ENCODE data around the gene PDXK.

The PDXK gene

DNA sequence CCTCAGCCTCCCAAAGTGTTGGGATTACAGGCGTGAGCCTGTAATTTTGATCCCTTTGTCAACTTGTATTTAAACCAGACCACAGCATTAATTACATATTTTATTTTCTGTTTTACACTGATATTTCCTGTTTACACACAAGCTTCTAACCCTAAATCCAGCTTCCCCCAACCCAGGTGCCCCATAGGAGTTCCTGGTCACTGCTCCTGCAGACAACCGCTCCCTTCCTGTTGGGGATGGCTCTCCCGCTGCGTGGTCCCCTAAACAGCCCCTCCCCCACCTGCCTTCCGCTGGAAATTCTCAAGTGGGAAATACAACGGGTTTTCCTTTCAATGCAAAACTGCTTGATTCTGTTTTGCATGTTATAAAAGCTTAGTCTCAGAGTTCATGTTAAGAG is 53.5 kb downstream of the PDXK start (continued):
- TF ChIP-seq, protein P1, sequence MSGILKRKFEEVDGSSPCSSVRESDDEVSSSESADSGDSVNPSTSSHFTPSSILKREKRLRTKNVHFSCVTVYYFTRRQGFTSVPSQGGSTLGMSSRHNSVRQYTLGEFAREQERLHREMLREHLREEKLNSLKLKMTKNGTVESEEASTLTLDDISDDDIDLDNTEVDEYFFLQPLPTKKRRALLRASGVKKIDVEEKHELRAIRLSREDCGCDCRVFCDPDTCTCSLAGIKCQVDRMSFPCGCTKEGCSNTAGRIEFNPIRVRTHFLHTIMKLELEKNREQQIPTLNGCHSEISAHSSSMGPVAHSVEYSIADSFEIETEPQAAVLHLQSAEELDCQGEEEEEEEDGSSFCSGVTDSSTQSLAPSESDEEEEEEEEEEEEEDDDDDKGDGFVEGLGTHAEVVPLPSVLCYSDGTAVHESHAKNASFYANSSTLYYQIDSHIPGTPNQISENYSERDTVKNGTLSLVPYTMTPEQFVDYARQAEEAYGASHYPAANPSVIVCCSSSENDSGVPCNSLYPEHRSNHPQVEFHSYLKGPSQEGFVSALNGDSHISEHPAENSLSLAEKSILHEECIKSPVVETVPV (CRISPR knock-in tag; IDR thresholded peaks at IDR 0.05), result no peak

DNA sequence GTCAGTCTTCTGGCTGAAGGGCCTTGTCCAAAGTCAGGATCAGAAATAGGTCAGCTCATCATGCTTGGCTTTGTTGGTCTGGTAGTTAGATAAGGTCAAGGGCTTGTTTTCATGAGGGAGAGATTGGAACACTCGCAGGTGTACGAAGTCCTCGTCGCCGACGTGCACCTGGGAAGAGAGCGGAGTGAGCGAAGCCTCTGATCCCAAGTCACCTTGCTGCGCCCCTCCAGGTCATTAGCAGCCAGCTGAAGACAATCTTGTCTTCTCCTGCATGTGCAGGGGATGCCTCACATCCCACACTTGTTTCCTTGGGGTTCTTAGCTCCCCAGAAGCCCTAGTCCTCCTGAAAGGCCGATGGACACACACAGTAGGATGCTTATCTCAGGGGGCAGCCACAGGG is 55.2 kb downstream of the PDXK start:
- ATAC-seq, result no peak
- no peak for TF ChIP-seq ZFP3 (CRISPR knock-in tag; IDR thresholded peaks at IDR 0.05)
- TF ChIP-seq ARNTL (CRISPR knock-in tag; IDR thresholded peaks at IDR 0.05; ENCODE audit: borderline replicate concordance, low read depth), result no peak
- no peak for TF ChIP-seq ZNF565 (CRISPR knock-in tag; conservative IDR thresholded peaks at IDR 0.05; ENCODE audit: low read depth)
- no peak for TF ChIP-seq PPARA (CRISPR knock-in tag; IDR thresholded peaks at IDR 0.05; ENCODE audit: borderline replicate concordance)
- TF ChIP-seq, protein P2, sequence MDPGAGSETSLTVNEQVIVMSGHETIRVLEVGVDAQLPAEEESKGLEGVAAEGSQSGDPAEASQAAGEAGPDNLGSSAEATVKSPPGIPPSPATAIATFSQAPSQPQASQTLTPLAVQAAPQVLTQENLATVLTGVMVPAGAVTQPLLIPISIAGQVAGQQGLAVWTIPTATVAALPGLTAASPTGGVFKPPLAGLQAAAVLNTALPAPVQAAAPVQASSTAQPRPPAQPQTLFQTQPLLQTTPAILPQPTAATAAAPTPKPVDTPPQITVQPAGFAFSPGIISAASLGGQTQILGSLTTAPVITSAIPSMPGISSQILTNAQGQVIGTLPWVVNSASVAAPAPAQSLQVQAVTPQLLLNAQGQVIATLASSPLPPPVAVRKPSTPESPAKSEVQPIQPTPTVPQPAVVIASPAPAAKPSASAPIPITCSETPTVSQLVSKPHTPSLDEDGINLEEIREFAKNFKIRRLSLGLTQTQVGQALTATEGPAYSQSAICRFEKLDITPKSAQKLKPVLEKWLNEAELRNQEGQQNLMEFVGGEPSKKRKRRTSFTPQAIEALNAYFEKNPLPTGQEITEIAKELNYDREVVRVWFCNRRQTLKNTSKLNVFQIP (CRISPR knock-in tag; IDR thresholded peaks at IDR 0.05; ENCODE audit: borderline replicate concordance, low read depth), result no peak
- TF ChIP-seq, protein P3, sequence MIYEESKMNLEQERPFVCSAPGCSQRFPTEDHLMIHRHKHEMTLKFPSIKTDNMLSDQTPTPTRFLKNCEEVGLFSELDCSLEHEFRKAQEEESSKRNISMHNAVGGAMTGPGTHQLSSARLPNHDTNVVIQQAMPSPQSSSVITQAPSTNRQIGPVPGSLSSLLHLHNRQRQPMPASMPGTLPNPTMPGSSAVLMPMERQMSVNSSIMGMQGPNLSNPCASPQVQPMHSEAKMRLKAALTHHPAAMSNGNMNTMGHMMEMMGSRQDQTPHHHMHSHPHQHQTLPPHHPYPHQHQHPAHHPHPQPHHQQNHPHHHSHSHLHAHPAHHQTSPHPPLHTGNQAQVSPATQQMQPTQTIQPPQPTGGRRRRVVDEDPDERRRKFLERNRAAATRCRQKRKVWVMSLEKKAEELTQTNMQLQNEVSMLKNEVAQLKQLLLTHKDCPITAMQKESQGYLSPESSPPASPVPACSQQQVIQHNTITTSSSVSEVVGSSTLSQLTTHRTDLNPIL (CRISPR knock-in tag; IDR thresholded peaks at IDR 0.05; ENCODE audit: low read depth), result no peak
- no peak for TF ChIP-seq BACH2 (CRISPR knock-in tag; IDR thresholded peaks at IDR 0.05; ENCODE audit: borderline replicate concordance)
- no peak for TF ChIP-seq CSDC2 (CRISPR knock-in tag; IDR thresholded peaks at IDR 0.05)
- TF ChIP-seq RARB (CRISPR knock-in tag; IDR thresholded peaks at IDR 0.05), result no peak
- no peak for TF ChIP-seq TCF4 (CRISPR knock-in tag; IDR thresholded peaks at IDR 0.05; ENCODE audit: borderline replicate concordance)
- no peak for TF ChIP-seq ESRRG (CRISPR knock-in tag; IDR thresholded peaks at IDR 0.05)
- TF ChIP-seq ZFP30 (CRISPR knock-in tag; IDR thresholded peaks at IDR 0.05), result no peak
- TF ChIP-seq TOX (CRISPR knock-in tag; IDR thresholded peaks at IDR 0.05; ENCODE audit: borderline replicate concordance), result no peak
- TF ChIP-seq, protein P1 (CRISPR knock-in tag; IDR thresholded peaks at IDR 0.05), result no peak
- TF ChIP-seq OSR1 (CRISPR knock-in tag; IDR thresholded peaks at IDR 0.05), result no peak
- TF ChIP-seq, protein P4, sequence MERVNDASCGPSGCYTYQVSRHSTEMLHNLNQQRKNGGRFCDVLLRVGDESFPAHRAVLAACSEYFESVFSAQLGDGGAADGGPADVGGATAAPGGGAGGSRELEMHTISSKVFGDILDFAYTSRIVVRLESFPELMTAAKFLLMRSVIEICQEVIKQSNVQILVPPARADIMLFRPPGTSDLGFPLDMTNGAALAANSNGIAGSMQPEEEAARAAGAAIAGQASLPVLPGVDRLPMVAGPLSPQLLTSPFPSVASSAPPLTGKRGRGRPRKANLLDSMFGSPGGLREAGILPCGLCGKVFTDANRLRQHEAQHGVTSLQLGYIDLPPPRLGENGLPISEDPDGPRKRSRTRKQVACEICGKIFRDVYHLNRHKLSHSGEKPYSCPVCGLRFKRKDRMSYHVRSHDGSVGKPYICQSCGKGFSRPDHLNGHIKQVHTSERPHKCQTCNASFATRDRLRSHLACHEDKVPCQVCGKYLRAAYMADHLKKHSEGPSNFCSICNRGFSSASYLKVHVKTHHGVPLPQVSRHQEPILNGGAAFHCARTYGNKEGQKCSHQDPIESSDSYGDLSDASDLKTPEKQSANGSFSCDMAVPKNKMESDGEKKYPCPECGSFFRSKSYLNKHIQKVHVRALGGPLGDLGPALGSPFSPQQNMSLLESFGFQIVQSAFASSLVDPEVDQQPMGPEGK (CRISPR knock-in tag; IDR thresholded peaks at IDR 0.05; ENCODE audit: borderline replicate concordance), result no peak
- TF ChIP-seq GLIS3 (CRISPR knock-in tag; IDR thresholded peaks at IDR 0.05), result no peak
- no peak for TF ChIP-seq SNAI2 (CRISPR knock-in tag; IDR thresholded peaks at IDR 0.05)
- TF ChIP-seq, protein P5, sequence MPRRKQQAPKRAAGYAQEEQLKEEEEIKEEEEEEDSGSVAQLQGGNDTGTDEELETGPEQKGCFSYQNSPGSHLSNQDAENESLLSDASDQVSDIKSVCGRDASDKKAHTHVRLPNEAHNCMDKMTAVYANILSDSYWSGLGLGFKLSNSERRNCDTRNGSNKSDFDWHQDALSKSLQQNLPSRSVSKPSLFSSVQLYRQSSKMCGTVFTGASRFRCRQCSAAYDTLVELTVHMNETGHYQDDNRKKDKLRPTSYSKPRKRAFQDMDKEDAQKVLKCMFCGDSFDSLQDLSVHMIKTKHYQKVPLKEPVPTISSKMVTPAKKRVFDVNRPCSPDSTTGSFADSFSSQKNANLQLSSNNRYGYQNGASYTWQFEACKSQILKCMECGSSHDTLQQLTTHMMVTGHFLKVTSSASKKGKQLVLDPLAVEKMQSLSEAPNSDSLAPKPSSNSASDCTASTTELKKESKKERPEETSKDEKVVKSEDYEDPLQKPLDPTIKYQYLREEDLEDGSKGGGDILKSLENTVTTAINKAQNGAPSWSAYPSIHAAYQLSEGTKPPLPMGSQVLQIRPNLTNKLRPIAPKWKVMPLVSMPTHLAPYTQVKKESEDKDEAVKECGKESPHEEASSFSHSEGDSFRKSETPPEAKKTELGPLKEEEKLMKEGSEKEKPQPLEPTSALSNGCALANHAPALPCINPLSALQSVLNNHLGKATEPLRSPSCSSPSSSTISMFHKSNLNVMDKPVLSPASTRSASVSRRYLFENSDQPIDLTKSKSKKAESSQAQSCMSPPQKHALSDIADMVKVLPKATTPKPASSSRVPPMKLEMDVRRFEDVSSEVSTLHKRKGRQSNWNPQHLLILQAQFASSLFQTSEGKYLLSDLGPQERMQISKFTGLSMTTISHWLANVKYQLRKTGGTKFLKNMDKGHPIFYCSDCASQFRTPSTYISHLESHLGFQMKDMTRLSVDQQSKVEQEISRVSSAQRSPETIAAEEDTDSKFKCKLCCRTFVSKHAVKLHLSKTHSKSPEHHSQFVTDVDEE (CRISPR knock-in tag; IDR thresholded peaks at IDR 0.05), result no peak
- TF ChIP-seq ISL1 (CRISPR knock-in tag; IDR thresholded peaks at IDR 0.05), result no peak

DNA sequence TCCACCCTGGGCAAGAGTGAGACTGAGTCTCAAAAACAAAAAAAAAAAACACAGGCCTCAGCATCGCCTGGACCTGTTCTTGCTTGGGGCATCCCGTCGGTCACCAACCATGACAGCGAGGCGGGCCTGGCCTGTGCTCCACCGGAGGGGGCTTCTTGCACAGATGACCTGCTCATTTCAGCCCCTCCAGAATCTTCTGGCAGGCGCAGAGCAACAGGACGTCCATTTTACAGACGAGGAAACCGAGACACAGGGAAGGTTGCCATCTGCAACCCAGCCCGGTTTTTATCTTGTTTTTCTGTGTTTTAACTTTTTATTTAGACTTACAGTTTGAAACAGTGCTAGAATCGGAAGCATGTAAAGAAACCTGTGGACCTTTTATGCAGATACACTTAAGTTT is 56.3 kb downstream of the PDXK start:
- TF ChIP-seq TOX (CRISPR knock-in tag; IDR thresholded peaks at IDR 0.05; ENCODE audit: borderline replicate concordance) (no peak), ZFP3 (CRISPR knock-in tag; IDR thresholded peaks at IDR 0.05) (no peak), BACH2 (CRISPR knock-in tag; IDR thresholded peaks at IDR 0.05; ENCODE audit: borderline replicate concordance) (no peak), CSDC2 (CRISPR knock-in tag; IDR thresholded peaks at IDR 0.05) (no peak), ARNTL (CRISPR knock-in tag; IDR thresholded peaks at IDR 0.05; ENCODE audit: borderline replicate concordance, low read depth) (no peak), ZNF70 (CRISPR knock-in tag; IDR thresholded peaks at IDR 0.05) (no peak), TCF4 (CRISPR knock-in tag; IDR thresholded peaks at IDR 0.05; ENCODE audit: borderline replicate concordance) (no peak), PPARA (CRISPR knock-in tag; IDR thresholded peaks at IDR 0.05; ENCODE audit: borderline replicate concordance) (no peak), OSR1 (CRISPR knock-in tag; IDR thresholded peaks at IDR 0.05) (no peak), ISL1 (CRISPR knock-in tag; IDR thresholded peaks at IDR 0.05) (no peak), ZC3H10 (CRISPR knock-in tag; IDR thresholded peaks at IDR 0.05) (no peak), GLIS3 (CRISPR knock-in tag; IDR thresholded peaks at IDR 0.05) (no peak), ESRRG (CRISPR knock-in tag; IDR thresholded peaks at IDR 0.05) (no peak), SNAI2 (CRISPR knock-in tag; IDR thresholded peaks at IDR 0.05) (no peak)
- no peak for ATAC-seq

Measured in SK-N-SH treated with all-trans-retinoic acid at 6 μM for 48 hours (cell line).